Peyer's patch (tissue), 4 donors: ENCODE data around the gene ARG1. TPM values are rescaled to one million over a fixed set of nuclear protein-coding genes. Genes with fewer than 3 reads are reported as not detected.

Experiments
- DNase-seq, 3 donors: peaks; one replicate each; pipeline ENCODE4 v3.0.0-alpha.2; 2017 to 2019
- H3K27ac ChIP-seq, 4 donors: fragments of 200-600 bp; sonication (generic); one replicate each; pipeline ENCODE4 v1.5.1; 2016 to 2019
- H3K27me3 ChIP-seq, 2 donors: fragments of 200-600 bp; sonication (generic); one replicate each; pipeline ENCODE4 v1.5.1; 2019
- H3K36me3 ChIP-seq, 3 donors: fragments of 200-600 bp; sonication (generic); one replicate each; pipeline ENCODE4 v1.5.1; 2016 to 2019
- H3K4me1 ChIP-seq, 4 donors: fragments of 200-600 bp; sonication (generic); one replicate each; pipeline ENCODE4 v1.5.1; 2016 to 2019
- H3K4me3 ChIP-seq, 4 donors: fragments of 200-600 bp; sonication (generic); 1 replicate in 3 of 4; 2 replicates in 1 of 4; pipeline ENCODE4 v1.5.1; 2016 to 2019; ENCODE audit warnings: mild to moderate bottlenecking in 1 of 4
- H3K9me3 ChIP-seq, 4 donors: fragments of 200-600 bp; sonication (generic); one replicate each; pipeline ENCODE4 v1.5.1; 2016 to 2019; ENCODE audit warnings: mild to moderate bottlenecking in 1 of 4
- CTCF ChIP-seq, 6 experiments: fragments of 450-650 bp in 4 of 6; fragments of 200-600 bp in 2 of 6; sonication (generic) in 1 of 6; IDR thresholded peaks; one replicate each; pipeline ENCODE4 v1.5.1; 2017 to 2019; ENCODE audit warnings: antibody characterized with exemption in 6 of 6, mild to moderate bottlenecking in 3 of 6, moderate library complexity in 1 of 6
- POLR2A ChIP-seq, 2 donors: fragments of 450-650 bp; IDR thresholded peaks; one replicate each; pipeline ENCODE4 v1.5.1; 2017; ENCODE audit warnings: antibody characterized with exemption in 2 of 2, mild to moderate bottlenecking in 2 of 2, moderate library complexity in 2 of 2
- total RNA-seq, 4 donors: library from RNA; depleted of rRNA; stranded (reverse); fragments of >200 nt; gene quantifications; one replicate each; pipeline ENCODE4 v1.1.0, GENCODE V29; 2016

ARG1 gene
- total RNA-seq, 4 donors from 2014 or later = not detected

DNA sequence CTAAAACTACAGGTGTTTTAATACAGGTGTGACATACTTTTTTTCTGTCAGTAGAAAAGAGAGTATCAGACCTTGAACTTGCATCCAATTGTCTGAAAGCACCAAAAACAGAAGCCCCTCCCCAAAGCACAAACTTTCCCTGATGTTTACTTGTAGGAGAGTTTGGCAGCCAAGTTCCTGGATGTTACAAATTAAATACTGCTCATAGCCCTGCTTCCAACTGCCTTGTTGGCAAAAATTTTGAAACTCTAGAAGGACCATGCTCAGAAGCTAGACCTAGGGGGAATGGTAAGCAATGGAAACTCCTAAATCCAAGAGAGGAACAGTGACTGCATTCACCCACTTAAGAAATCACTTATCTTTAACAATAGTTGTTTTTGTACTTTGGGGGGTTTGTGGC lies 17.0 kb upstream of the ARG1 start:
- H3K4me1 ChIP-seq = no peaks in the 10 kb centered on the region
- no peaks in the 10 kb centered on the region for H3K36me3 ChIP-seq
- no peak for TF ChIP-seq CTCF (IDR thresholded peaks at IDR 0.05)
- no peak for TF ChIP-seq POLR2A (IDR thresholded peaks at IDR 0.05)
- DNase-seq = no peak
- no peaks in the 10 kb centered on the region for H3K9me3 ChIP-seq
- no peak overlapping the region for H3K27ac ChIP-seq
- H3K27me3 ChIP-seq = no peaks in the 10 kb centered on the region
- H3K4me3 ChIP-seq = no peak overlapping the region

- Histone ChIP-seq H3K27me3 (no peaks in the 10 kb centered on the region), H3K4me1 (no peaks in the 10 kb centered on the region), H3K27ac (no peak overlapping the region), H3K4me3 (no peak overlapping the region), H3K36me3 (no peaks in the 10 kb centered on the region), H3K9me3 (no peaks in the 10 kb centered on the region)
- DNase-seq = no peak
- TF ChIP-seq CTCF (IDR thresholded peaks at IDR 0.05) (no peak), POLR2A (IDR thresholded peaks at IDR 0.05) (no peak)
Observed at GRCh38 chr6:131558922-131559321, 14.1 kb upstream of the ARG1 start.

DNA sequence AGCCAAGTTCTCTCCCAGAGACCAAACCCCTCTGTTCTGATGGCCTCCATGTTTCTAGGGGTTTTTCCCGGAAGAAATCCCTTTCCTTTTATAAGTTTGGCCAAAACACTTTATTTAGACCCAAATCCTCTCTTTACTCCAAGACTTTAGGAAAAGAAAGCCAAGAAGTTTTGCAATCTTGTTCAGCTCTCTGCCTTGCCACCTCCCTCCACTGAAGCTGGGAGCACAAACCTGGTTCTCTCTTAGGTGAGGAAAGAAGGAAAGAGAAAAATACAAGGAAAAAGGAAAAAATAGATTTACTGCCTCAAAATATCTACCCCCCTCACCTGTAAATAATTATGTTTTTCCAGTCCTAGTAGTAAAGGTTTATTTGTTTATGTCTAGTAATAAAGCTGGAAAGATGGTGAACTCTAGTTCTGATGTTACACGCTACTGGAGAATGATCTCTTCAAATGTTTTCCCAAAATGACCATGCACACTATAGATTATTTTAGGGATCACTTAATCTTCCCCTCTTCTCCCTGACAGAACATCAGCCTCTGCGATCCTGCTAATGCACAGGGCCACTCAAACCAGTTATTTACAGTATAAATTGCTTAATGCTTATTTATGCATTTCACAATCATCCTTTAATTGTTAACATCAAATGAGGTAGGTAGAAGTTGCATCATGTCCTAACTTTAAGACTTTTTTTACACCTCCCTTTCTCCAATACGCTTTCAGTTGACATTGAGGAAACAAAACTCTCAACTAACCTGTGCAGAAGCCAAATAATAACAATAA lies 10.9 kb upstream of the ARG1 start:
- Histone ChIP-seq H3K4me3 (no peak overlapping the region), H3K27me3 (no peaks in the 10 kb centered on the region), H3K27ac (no peak overlapping the region), H3K36me3 (no peaks in the 10 kb centered on the region), H3K4me1 (no peaks in the 10 kb centered on the region), H3K9me3 (no peaks in the 10 kb centered on the region)
- TF ChIP-seq POLR2A (IDR thresholded peaks at IDR 0.05) (no peak), CTCF (IDR thresholded peaks at IDR 0.05) (no peak)
- no peak for DNase-seq

DNA sequence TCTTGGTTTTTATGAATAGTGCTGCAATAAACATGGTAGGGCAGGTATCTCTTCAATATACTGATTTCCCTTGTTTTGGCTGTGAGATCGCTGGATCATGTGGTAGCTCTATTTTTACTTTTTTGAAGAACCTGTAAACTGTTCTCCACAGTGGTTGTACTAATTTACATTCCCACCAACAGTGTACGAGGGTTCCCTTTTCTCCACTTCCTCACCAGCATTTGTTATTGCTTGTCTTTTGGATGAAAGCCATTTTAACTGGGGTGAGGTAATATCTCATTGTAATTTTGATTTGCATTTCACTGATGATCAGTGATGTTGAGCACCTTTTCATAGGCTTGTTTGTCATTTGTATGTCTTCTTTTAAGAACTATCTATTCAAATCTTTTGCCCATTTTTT lies 8.0 kb upstream of the ARG1 start:
- Histone ChIP-seq H3K4me3 (no peak overlapping the region), H3K27ac (no peak overlapping the region), H3K27me3 (no peaks in the 10 kb centered on the region), H3K36me3 (no peaks in the 10 kb centered on the region), H3K9me3 (no peaks in the 10 kb centered on the region), H3K4me1 (no peaks in the 10 kb centered on the region)
- no peak for DNase-seq
- TF ChIP-seq CTCF (IDR thresholded peaks at IDR 0.05) (no peak), POLR2A (IDR thresholded peaks at IDR 0.05) (no peak)

DNA sequence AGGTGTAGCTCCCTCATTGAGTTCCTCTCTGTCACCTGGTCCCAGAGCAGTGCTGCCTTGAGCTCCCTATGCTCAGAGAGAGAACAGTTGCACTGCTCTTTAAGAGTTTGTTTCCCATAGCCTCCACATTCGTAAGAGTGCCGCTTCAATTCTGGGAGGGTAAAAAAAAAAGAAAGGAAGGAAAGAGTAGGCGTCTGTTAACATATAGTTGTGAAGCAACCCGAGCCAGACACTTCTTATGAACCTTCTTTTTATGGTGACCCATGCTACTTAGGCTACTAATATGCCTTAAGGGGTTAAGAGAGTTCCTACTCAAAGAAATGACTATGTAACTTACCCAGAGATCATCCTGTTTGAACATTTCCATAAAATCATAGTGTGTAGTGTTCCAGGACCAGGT lies 4.3 kb upstream of the ARG1 start:
- no peak for TF ChIP-seq CTCF (IDR thresholded peaks at IDR 0.05)
- no peak for TF ChIP-seq POLR2A (IDR thresholded peaks at IDR 0.05)
- no peak overlapping the region for H3K27ac ChIP-seq
- no peaks in the 10 kb centered on the region for H3K27me3 ChIP-seq
- no peak overlapping the region for H3K4me3 ChIP-seq
- H3K9me3 ChIP-seq = no peaks in the 10 kb centered on the region
- H3K36me3 ChIP-seq = no peaks in the 10 kb centered on the region
- H3K4me1 ChIP-seq = no peaks in the 10 kb centered on the region
- no peak for DNase-seq
